Activated T-helper 2 cell treated with anti-CD3 and anti-CD28 coated beads, Interferon-gamma antibody, Interleukin-2, Interleukin-4, amounts not matched to agents 10 μg/mL and 5 μg/mL and 100 μg/mL, durations not matched to agents 14 hours and 24 hours and 36 hours (primary cell): ENCODE data around the gene TTLL11. TPM values are rescaled to one million over a fixed set of nuclear protein-coding genes. Genes with fewer than 3 reads are reported as not detected.

Experiments used
- DNase-seq: peaks from one replicate; pipeline ENCODE4 v3.0.0; 2021; ENCODE audit warnings: low spot score
- H3K27ac Mint-ChIP-seq: one replicate; pipeline ENCODE4 v1.8.0; 2021; ENCODE audit warnings: mixed read lengths
- H3K27me3 Mint-ChIP-seq: one replicate; pipeline ENCODE4 v1.8.0; 2021; ENCODE audit warnings: low read depth, mixed read lengths
- H3K36me3 Mint-ChIP-seq: one replicate; pipeline ENCODE4 v1.8.0; 2021; ENCODE audit warnings: low read depth, mixed read lengths
- H3K4me1 Mint-ChIP-seq: one replicate; pipeline ENCODE4 v1.8.0; 2021; ENCODE audit warnings: low read depth, mixed read lengths
- H3K4me3 Mint-ChIP-seq: one replicate; pipeline ENCODE4 v1.8.0; 2021; ENCODE audit warnings: low read depth, mild to moderate bottlenecking, moderate library complexity, mixed read lengths
- H3K9me3 Mint-ChIP-seq: one replicate; pipeline ENCODE4 v1.8.0; 2021; ENCODE audit warnings: mixed read lengths
- intact Hi-C: fragments of 100-400 bp; cut with micrococcal nuclease; formaldehyde crosslinking; loops from one replicate; pipeline ENCODE4 v1.15.1; 2023
- total RNA-seq: library from RNA; stranded (reverse); gene quantifications from 2 replicates; pipeline ENCODE4 v1.2.3, GENCODE V29; 2022

TTLL11 gene
- total RNA-seq, 1 donor from 2014 or later: 2.2 TPM

GRCh38 chr9:121779381-121780117, 313.6 kb downstream of the TTLL11 start:
- intact Hi-C loops: no loop called here
- Mint-ChIP-seq H3K27me3 (peaks cover 4% of the 10 kb centered on the region), H3K27ac (no peak overlapping the region), H3K36me3 (no peaks in the 10 kb centered on the region), H3K9me3 (no peaks in the 10 kb centered on the region), H3K4me3 (no peak overlapping the region), H3K4me1 (peaks cover 5% of the 10 kb centered on the region)
- DNase-seq: no peak

DNA sequence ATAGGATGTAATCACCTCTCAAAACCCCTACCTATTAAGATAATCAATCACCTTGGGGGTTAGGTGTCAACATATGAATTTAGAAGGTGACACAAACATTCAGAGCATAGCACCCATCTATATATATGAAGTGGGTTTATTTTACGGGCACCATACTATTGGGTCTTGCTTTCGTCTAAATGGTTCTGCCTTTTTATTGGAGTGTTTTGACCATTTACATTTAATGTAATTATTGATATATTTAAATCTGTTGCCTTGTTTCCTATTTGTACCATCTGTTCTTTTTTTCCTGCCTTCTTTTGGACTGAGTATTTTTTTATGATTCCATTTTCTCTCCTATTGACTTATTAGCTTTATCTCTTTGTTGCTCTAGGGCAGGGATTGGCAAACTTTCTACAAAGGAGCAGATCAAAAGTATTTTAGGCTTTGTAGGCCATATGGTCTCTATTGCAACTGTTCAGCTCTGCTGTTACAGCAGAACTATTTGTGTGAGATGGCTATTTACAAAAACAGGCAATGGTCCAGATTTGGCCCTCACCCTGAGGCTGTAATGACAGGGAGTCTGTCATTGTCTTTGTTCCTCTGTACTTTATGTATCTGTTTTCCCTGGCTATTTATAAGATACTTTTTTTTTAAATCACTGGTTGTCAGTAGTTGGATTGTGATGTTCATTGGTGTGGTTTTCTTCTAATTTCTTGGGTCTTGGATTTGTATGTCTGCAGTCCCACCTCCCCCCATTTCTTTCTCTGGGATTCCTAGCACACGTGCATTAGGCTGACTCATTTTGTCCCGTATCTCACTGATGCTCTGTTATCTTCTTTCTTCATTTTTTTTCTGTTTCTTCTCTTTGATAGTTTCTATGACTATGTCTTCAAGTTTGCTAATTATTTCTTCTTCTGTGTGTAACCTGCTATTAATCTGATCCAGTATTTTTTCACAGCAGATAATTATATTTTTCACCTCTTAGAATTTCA, 314.6 kb downstream of the TTLL11 start:
- no peak for DNase-seq
- Mint-ChIP-seq H3K4me3 (no peak overlapping the region), H3K4me1 (no peaks in the 10 kb centered on the region), H3K27me3 (peaks cover 4% of the 10 kb centered on the region), H3K36me3 (no peaks in the 10 kb centered on the region), H3K27ac (no peak overlapping the region), H3K9me3 (no peaks in the 10 kb centered on the region)
- intact Hi-C loops: no loop called here

- DNase-seq: no peak
- intact Hi-C loops: no loop called here
Observed at GRCh38 chr9:121776739-121777637, 316.1 kb downstream of the TTLL11 start.

GRCh38 chr9:121776001-121776738, 316.9 kb downstream of the TTLL11 start:
- Mint-ChIP-seq H3K27ac (no peak overlapping the region), H3K36me3 (no peaks in the 10 kb centered on the region), H3K9me3 (no peaks in the 10 kb centered on the region), H3K4me1 (no peaks in the 10 kb centered on the region), H3K27me3 (peaks cover 4% of the 10 kb centered on the region), H3K4me3 (no peak overlapping the region)
- DNase-seq: no peak
- intact Hi-C loops: no loop called here

More at GRCh38 chr9:121776739-121777637, 316.1 kb downstream of the TTLL11 start:
- H3K4me1 Mint-ChIP-seq: no peaks in the 10 kb centered on the region
- H3K4me3 Mint-ChIP-seq: no peak overlapping the region
- H3K27me3 Mint-ChIP-seq: peaks cover 4% of the 10 kb centered on the region
- H3K27ac Mint-ChIP-seq: no peak overlapping the region
- no peaks in the 10 kb centered on the region for H3K36me3 Mint-ChIP-seq
- no peaks in the 10 kb centered on the region for H3K9me3 Mint-ChIP-seq

GRCh38 chr9:121774715-121775613, 318.1 kb downstream of the TTLL11 start:
- Mint-ChIP-seq H3K36me3 (no peaks in the 10 kb centered on the region), H3K4me1 (no peaks in the 10 kb centered on the region), H3K9me3 (no peaks in the 10 kb centered on the region), H3K27ac (no peak overlapping the region), H3K4me3 (no peak overlapping the region), H3K27me3 (peaks cover 4% of the 10 kb centered on the region)
- intact Hi-C loops: no loop called here
- DNase-seq: no peak

GRCh38 chr9:121773954-121774714, 319.0 kb downstream of the TTLL11 start:
- Mint-ChIP-seq H3K4me3 (no peak overlapping the region), H3K36me3 (no peaks in the 10 kb centered on the region), H3K27me3 (peaks cover 2% of the 10 kb centered on the region), H3K4me1 (no peaks in the 10 kb centered on the region), H3K9me3 (no peaks in the 10 kb centered on the region), H3K27ac (no peak overlapping the region)
- no peak for DNase-seq
- intact Hi-C loops: no loop called here

DNA sequence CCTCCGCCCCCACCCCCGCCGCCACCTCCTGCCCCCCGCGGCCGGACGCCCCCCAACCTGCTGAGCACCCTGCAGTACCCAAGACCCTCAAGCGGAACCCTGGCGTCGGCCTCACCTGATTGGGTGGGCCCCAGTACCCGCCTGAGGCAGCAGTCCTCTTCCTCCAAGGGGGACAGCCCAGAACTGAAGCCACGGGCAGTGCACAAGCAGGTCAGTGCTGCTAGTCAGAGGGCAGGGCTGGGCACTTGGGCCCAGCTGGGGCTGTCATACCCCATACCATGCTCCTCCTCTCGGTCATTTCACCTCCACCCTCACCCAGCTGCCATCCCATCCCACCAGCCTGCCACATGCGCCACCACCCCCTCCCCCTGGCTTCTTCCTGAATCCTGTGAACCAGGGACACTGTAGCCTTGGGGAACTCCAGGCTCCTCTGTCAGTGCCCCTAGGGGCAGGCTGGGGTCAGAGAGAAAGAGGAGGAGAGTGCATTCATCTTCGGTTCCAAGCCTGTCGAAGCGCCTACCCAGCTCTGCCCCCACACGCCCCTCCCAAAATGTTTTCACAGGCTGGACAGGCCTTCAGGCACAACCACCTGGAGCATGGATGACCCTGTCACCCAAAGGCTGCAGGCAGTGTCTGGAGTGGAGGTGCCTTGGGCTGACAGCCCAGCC, 319.7 kb downstream of the TTLL11 start:
- H3K9me3 Mint-ChIP-seq: no peaks in the 10 kb centered on the region
- peaks cover 1% of the 10 kb centered on the region for H3K27me3 Mint-ChIP-seq
- DNase-seq: no peak
- H3K27ac Mint-ChIP-seq: no peak overlapping the region
- no peak overlapping the region for H3K4me3 Mint-ChIP-seq
- H3K36me3 Mint-ChIP-seq: no peaks in the 10 kb centered on the region
- intact Hi-C loops: no loop called here
- no peaks in the 10 kb centered on the region for H3K4me1 Mint-ChIP-seq

DNA sequence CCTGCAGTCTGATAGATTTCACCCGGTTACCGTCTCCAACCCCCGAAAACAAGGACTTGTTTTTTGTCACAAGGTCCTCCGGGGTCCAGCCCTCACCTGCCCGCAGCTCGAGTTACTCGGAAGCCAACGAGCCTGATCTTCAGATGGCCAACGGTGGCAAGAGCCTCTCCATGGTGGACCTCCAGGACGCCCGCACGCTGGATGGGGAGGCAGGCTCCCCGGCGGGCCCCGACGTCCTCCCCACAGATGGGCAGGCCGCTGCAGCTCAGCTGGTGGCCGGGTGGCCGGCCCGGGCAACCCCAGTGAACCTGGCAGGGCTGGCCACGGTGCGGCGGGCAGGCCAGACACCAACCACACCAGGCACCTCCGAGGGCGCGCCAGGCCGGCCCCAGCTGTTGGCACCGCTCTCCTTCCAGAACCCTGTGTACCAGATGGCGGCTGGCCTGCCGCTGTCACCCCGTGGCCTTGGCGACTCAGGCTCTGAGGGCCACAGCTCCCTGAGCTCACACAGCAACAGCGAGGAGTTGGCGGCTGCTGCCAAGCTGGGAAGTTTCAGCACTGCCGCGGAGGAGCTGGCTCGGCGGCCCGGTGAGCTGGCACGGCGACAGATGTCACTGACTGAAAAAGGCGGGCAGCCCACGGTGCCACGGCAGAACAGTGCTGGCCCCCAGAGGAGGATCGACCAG, 320.4 kb downstream of the TTLL11 start:
- intact Hi-C loops: no loop called here
- Mint-ChIP-seq H3K4me3 (no peak overlapping the region), H3K27me3 (no peaks in the 10 kb centered on the region), H3K27ac (no peak overlapping the region), H3K4me1 (no peaks in the 10 kb centered on the region), H3K36me3 (no peaks in the 10 kb centered on the region), H3K9me3 (no peaks in the 10 kb centered on the region)
- no peak for DNase-seq
